NCI-H1105 treated with DMSO at 0.1 percent for 48 hours (cell line): ENCODE results near the gene SEMG2.
A peak's percentile ranks its signal among the peaks of the same experiment; 100 is the strongest.

Experiments
- DNase-seq: peaks from one replicate; lab custom pipeline; 2025; lab: John Stamatoyannopoulos, UW

Gene SEMG2

GRCh38 chr20:45229264-45230056 is 8.3 kb downstream of the SEMG2 start:
- DNase-seq, result peak; percentile 4

- no peak for DNase-seq
Measured at GRCh38 chr20:45230631-45231030, 9.5 kb downstream of the SEMG2 start.

DNA sequence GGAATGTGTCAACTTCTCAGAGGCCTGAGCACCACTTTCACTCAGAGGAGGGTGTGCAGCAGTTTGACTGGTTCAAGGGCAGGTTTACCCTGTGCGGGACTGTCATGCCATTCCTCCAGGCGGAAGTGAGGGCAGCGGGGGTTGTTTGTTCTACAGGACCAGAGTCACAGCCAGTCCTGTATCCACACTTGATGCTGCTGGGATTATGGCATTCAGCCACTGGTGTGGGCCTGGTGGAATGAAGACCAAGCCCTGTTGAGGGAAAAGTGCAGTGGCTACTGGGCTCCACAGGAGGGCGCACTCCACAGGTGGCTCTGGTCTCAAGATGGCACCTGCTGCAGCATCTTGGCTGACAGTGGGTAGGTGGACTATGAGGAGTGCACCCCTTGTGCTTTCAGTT is 14.8 kb downstream of the SEMG2 start:
- DNase-seq, result no peak

DNA sequence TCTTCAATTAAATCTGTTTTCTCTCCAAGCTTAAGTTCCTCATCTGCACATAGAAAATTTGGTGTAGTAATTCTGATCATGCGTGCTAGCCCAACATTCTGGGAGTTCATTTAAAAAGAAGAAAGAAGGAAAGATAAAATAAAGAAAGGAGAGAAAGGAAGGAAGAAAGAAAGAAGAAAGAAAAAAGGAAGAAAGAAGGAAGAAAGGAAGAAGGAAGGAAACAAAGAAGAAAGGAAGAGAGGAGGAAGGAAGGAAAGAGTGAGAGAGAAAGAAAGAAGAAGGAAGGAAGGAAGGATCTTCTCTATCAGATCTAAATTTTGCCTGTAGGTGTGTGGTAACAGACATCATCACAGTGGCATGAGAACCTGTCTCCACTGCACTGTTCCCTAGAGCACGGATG is 17.0 kb downstream of the SEMG2 start:
- DNase-seq, result no peak

- DNase-seq, result no peak
Measured at GRCh38 chr20:45246109-45246508, 24.9 kb downstream of the SEMG2 start.

GRCh38 chr20:45247865-45248264 is 26.7 kb downstream of the SEMG2 start:
- no peak for DNase-seq

DNA sequence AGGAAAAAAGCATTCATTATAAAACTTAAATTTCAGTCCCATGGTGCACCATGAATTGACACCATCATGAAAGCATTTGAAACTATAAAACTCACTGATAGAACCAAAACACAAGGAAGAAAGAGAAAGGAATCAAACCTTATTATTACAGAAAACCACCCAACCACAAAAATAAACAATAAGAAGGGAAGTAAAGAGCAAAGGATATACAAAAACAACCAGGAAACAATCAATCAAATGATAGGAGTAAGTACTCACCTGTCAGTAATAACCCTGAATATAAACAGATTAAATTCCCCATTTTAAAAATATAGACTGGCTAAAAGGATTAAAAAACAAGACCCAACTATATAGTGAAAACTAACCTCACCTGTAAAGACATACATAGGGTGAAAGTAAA is 27.4 kb downstream of the SEMG2 start:
- DNase-seq, result no peak

DNA sequence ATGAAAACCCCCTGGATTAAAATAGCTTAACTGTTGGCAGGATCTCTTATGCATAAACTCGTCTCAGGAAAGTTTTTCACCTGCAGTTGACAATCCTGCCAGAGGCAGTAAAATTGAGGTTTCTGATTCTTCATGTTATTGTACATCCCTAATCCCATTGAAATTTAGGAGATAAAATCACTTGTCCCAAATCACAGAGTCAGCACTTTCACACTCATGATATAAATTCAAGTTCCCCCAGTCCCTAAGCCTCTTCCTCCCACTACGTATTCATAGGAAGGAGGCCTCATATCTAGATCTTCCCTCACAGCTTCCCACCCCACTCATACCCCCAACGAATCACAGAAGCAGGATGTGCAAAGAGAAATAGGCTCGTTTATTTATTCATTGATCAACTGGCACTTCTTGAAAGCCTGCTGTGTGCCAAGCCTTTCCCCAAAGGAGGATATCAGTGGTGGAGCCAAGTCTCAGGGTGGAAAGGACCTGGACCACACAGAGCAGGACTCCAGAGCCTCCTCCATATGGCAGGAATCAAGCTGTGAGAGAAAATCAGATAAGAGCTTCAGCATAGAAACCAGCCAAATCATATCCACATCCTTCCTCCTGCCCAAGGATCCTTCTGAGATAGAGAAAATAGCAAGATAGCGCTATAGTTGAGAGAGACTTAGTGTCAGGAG is 30.8 kb downstream of the SEMG2 start:
- DNase-seq, result no peak

GRCh38 chr20:45253261-45253660 is 32.1 kb downstream of the SEMG2 start:
- DNase-seq, result no peak

DNA sequence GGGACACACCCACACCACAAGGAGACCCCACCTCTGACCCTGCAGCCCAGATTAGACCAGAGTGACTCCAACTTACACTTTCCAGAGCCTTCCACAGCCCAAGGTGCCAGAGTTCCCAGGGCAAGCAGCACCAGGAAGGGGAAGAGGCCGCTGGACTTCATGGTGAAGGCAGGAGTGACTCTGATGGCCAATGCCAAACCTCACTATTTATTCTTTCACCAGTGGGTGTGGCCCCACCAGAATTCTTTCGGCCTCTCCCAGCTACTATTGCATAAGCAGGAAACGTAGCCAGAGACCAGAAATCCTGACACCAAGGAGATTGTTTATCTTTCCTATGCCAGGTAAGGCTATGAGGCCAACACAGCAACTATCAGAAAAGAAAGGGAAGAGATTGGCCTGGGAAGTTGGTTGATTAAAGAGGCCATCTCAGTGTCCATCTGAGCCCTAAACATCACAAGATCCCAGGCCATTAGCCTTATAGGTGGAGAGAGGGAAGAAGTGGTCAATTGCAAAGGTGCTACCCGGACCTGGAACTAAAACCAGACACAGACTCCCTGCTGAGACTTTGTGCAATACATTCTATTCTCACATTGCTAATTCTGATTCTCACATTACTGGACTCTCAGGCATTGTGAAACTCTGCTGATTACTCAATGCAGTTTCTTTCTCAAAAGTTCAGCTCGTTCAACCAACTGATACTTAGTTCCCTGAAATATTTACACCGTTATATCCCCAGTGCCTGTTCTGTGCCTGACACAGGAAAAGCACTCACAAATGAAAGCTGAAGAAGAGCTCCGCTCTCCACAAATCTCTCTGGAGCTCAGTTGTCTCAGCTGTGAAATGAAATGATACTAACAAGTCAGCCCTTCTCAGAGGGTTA is 33.5 kb downstream of the SEMG2 start, which contains the start of gene SLPI:
SLPI (minus strand) TSS at position 182 of the 880 bp plus-strand sequence; CDS start at position 161, 21 bp downstream.
- no peak for DNase-seq

DNA sequence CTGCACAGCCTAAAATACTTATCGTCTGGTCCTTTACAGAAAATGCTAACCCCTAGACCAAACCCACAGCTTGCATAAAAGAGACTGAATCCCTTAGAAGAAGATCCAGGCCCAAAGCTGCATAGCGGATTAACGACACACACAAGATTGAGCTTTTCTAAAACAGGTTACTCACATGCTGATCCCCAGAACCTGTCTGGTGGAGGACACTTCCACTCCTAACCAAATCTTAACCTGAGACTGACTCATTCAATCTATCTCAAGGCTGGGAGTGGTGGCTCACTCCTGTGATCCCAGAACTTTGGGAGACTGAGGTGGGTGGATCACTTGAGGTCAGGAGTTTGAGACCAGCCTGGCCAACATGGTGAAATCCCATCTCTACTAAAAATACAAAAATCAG is 36.0 kb downstream of the SEMG2 start:
- no peak for DNase-seq

GRCh38 chr20:45257711-45258110 is 36.5 kb downstream of the SEMG2 start:
- no peak for DNase-seq

- DNase-seq, result no peak
Measured at GRCh38 chr20:45258259-45258658, 37.1 kb downstream of the SEMG2 start.

- DNase-seq, result no peak
Measured at GRCh38 chr20:45258664-45259063, 37.5 kb downstream of the SEMG2 start.

DNA sequence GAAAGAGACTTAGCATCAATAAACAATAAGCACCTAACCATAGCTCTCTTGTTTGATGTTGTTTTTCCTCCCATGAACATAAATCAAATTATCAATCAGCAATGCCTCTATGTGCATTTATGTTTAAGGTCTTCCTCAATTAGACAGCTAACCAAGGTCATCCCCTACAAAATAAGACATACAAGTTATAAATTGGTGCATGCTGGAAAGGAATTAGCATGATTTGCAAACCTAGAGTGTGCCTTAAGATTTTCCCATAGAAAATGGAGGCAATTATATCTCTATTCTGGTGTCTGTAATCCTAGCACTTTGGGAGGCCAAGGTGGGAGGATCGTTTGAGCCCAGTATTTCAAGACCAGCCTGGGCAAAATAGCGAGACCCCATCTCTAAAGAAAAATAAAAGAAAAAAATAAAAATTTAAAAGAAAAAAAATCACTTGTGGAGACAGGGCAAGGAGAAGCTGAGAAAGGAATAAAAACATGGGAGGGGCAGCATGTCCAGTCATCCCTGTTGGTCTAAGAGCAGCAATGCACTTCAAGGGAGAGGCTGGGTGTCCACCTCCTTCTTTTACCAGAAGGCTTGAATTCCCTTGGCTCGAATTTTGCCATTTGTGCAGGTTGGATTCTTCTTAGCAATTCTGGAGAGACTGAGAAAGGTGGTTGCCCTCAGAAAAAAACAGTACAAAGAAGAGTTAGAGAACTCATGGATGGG is 42.5 kb downstream of the SEMG2 start:
- DNase-seq, result no peak

DNA sequence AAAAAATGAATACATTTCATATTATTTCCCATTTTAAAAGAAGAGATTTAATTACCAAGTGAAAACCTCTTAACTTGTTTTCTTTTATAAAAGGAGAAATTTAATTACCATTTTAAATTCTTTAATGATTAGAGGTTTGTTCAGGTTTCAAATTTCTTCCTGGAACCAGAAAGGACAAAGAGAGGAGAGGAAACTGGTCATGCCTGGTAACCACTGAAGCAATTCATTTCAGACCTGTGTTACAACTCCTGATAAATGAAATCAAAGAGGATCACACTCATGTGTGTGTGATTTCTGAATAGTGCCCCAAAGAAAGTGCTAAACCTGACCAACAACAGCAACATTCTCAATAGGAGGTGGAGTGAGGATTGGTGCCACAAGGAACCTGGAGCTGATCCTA is 45.8 kb downstream of the SEMG2 start:
- DNase-seq, result no peak

DNA sequence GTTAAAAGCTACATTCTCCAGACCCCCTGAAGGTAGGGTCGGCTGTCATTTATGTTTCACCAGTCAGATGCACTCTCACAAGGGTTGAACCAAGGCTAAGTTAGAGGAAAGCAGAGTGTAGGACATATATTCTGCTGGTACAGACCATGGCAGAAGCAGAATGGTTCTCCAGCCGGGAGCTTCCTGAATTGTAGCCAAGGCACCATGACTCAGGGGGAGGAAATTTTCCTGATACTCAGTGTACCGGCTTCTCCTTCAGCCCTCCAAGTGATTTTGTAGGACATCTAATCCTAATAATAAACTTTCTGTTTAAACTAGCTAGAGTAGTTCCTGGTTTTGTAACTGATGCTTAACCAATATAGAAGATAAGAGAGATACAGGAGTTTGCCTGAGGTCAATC is 47.4 kb downstream of the SEMG2 start:
- no peak for DNase-seq

DNA sequence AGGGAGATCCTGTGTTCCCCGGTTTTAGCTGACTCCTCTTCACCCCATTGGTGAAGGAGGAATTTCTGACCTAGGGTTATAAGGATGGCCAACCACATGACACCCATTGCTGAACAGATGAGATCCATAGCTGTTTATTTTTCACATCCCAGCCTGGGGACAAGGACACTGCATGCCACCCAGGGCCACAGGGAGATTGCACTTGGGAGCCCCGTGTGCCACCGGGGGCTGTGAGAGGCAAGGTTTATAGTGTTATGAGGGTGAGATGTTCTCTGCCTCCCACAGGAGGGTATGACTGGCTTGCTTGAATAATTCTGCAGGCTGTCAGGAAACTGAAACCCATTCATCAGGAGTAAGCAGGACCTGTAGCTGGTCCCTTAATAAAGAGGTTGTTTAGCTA is 47.9 kb downstream of the SEMG2 start:
- DNase-seq, result no peak

GRCh38 chr20:45269754-45270270 is 48.6 kb downstream of the SEMG2 start:
- DNase-seq, result no peak
